GM19395 (cell line): ENCODE results near the gene DNAJC21.
"Not testable (repeated sequence)": the region's sequence is repeated elsewhere in the genome, so short reads cannot be mapped to it uniquely, and the experiment has no call there.

Experiments
- ATAC-seq: cut with Tn5 transposase; IDR thresholded peaks from one replicate; pipeline ENCODE4 v1.9.1; 2021; ENCODE audit warnings: mild to moderate bottlenecking, moderate library complexity; ENCODE audit not compliant: unreplicated experiment

Gene DNAJC21

GRCh38 chr5:34923256-34923655 is 6.1 kb upstream of the DNAJC21 start:
- ATAC-seq: not testable (repeated sequence)

GRCh38 chr5:34923694-34924461 is 5.5 kb upstream of the DNAJC21 start:
- ATAC-seq: peak; percentile 61

GRCh38 chr5:34924462-34924765 is 4.9 kb upstream of the DNAJC21 start:
- ATAC-seq: no peak

- ATAC-seq: no peak
Observed at GRCh38 chr5:34926318-34926888, 3.0 kb upstream of the DNAJC21 start.

GRCh38 chr5:34927785-34928184 is 1.6 kb upstream of the DNAJC21 start:
- ATAC-seq: no peak

- no peak for ATAC-seq
Observed at GRCh38 chr5:34928267-34928666, 1.1 kb upstream of the DNAJC21 start.

GRCh38 chr5:34929720-34930461 is 532 bp downstream of the DNAJC21 start:
- ATAC-seq: peak; percentile 78

GRCh38 chr5:34930462-34930844 is 1.1 kb downstream of the DNAJC21 start:
- ATAC-seq: no peak

- no peak for ATAC-seq
Observed at GRCh38 chr5:34930870-34931269, 1.5 kb downstream of the DNAJC21 start.

GRCh38 chr5:34932947-34933346 is 3.6 kb downstream of the DNAJC21 start:
- no peak for ATAC-seq

GRCh38 chr5:34941936-34942335 is 12.6 kb downstream of the DNAJC21 start:
- ATAC-seq: no peak

GRCh38 chr5:34944044-34944443 is 14.7 kb downstream of the DNAJC21 start:
- ATAC-seq: no peak

GRCh38 chr5:34944460-34945047 is 15.2 kb downstream of the DNAJC21 start:
- no peak for ATAC-seq

GRCh38 chr5:34957321-34957720 is 28.0 kb downstream of the DNAJC21 start:
- ATAC-seq: no peak

- ATAC-seq: peak; percentile 41
Observed at GRCh38 chr5:34957857-34958690, 28.7 kb downstream of the DNAJC21 start.

- peak; percentile 97 for ATAC-seq
Observed at GRCh38 chr5:34959323-34959722, 30.0 kb downstream of the DNAJC21 start.

GRCh38 chr5:34967540-34967939 is 38.2 kb downstream of the DNAJC21 start:
- ATAC-seq: no peak

GRCh38 chr5:34968258-34968657 is 38.9 kb downstream of the DNAJC21 start:
- no peak for ATAC-seq

- ATAC-seq: no peak
Observed at GRCh38 chr5:34970552-34970951, 41.2 kb downstream of the DNAJC21 start.

GRCh38 chr5:34971655-34972054 is 42.3 kb downstream of the DNAJC21 start:
- ATAC-seq: not testable (repeated sequence)

- no peak for ATAC-seq
Observed at GRCh38 chr5:34976347-34976746, 47.0 kb downstream of the DNAJC21 start.
